K562 (cell line): ENCODE data around the gene JPT2. TPM values are rescaled to one million over a fixed set of nuclear protein-coding genes. Genes with fewer than 3 reads are reported as not detected.

Experiments used
- CEBPG ChIP-seq, 3 experiments: fragments of 200-800 bp in 1 of 3; sonication (Bioruptor generic) in 1 of 3; sonication (generic) in 1 of 3; formaldehyde crosslinking in 1 of 3; IDR thresholded peaks in 2 of 3; conservative IDR thresholded peaks in 1 of 3; 2 replicates each; pipeline versions ENCODE4 v1.6.1 to v1.8.0; 2016 to 2022; ENCODE audit warnings: missing compliant biosample characterization in 2 of 3, missing genetic modification characterization in 2 of 3, mild to moderate bottlenecking in 1 of 3, missing genetic modification reagents in 1 of 3
- FOXA1 ChIP-seq: fragments of 450-650 bp; IDR thresholded peaks from 2 replicates; pipeline ENCODE4 v1.6.1; 2016; ENCODE audit warnings: mild to moderate bottlenecking, borderline replicate concordance
- KLF16 ChIP-seq: IDR thresholded peaks from 2 replicates; pipeline ENCODE4 v1.6.1; 2016; ENCODE audit warnings: antibody characterized with exemption
- PCBP2 ChIP-seq: fragments of 200-400 bp; formaldehyde crosslinking; IDR thresholded peaks from 2 replicates; pipeline ENCODE4 v1.6.1; 2018; ENCODE audit warnings: low read length, low read depth, mild to moderate bottlenecking, moderate library complexity; ENCODE audit not compliant: poor library complexity, severe bottlenecking
- PML ChIP-seq: IDR thresholded peaks from 2 replicates; pipeline ENCODE4 v1.6.1; 2012; ENCODE audit warnings: low read length, inconsistent platforms
- RAD21 ChIP-seq, 2 experiments: fragments of 250-450 bp in 1 of 2; fragments of 450-650 bp in 1 of 2; sonication (Bioruptor Pico) in 1 of 2; formaldehyde crosslinking in 1 of 2; IDR thresholded peaks in 1 of 2; conservative IDR thresholded peaks in 1 of 2; 2 replicates each; pipeline versions ENCODE4 v1.4.0 to v1.8.0; 2020 to 2022; ENCODE audit warnings: mild to moderate bottlenecking in 2 of 2, moderate library complexity in 1 of 2
- ZFP36 ChIP-seq: fragments of 150-350 bp; IDR thresholded peaks from 2 replicates; pipeline ENCODE4 v1.6.1; 2018; ENCODE audit warnings: low read length, low read depth; ENCODE audit not compliant: partially characterized antibody
- polyA plus RNA-seq, 8 experiments: library from polyadenylated mRNA; depleted of rRNA in 4 of 8; stranded (reverse) in 5 of 8; unstranded in 3 of 8; fragments of >200 nt; fragmentation: Nextera tagmentation in 2 of 8; fragmentation: Illumina TruSeq in 1 of 8; extraction: Ambion mirVana in 2 of 8; extraction: Trizol in 1 of 8; gene quantifications; 2 replicates each; pipeline versions ENCODE4 v1.2.1 to v1.2.3, GENCODE V29; 2011 to 2014; ENCODE audit warnings: inconsistent platforms in 1 of 8, missing spikeins in 1 of 8
- total RNA-seq, 7 experiments: library from RNA; depleted of rRNA in 6 of 7; stranded (reverse); fragments of >200 nt in 6 of 7; fragmentation: Illumina TruSeq in 2 of 7; extraction: Trizol in 2 of 7; gene quantifications; 2 replicates each; pipeline versions ENCODE4 v1.2.1 to v1.2.3, GENCODE V29; 2011 to 2021; ENCODE audit warnings: low replicate concordance in 1 of 7
- TF ChIP-seq, protein P1 (sequence below), 2 experiments: fragments of 450-650 bp; formaldehyde crosslinking in 1 of 2; IDR thresholded peaks; 2 replicates each; pipeline versions ENCODE4 v1.4.0 to v1.6.1; 2014 to 2020; ENCODE audit warnings: mild to moderate bottlenecking in 2 of 2, borderline replicate concordance in 1 of 2, low read depth in 1 of 2
- TF ChIP-seq, protein P2 (sequence below), 2 experiments: fragments of 250-450 bp in 1 of 2; fragments of 450-650 bp in 1 of 2; sonication (Bioruptor Pico) in 1 of 2; IDR thresholded peaks; 2 replicates each; pipeline versions ENCODE4 v1.6.1 to v1.8.0; 2016 to 2021; ENCODE audit warnings: mild to moderate bottlenecking in 2 of 2, moderate library complexity in 2 of 2, missing compliant biosample characterization in 1 of 2, missing genetic modification characterization in 1 of 2

Gene JPT2
- total and polyA plus RNA-seq, 9 of the 15 experiments (the other 6 are each of a cell fraction or from before 2014, with no cell fraction given), result 25.5 to 133 (median 106) TPM

DNA sequence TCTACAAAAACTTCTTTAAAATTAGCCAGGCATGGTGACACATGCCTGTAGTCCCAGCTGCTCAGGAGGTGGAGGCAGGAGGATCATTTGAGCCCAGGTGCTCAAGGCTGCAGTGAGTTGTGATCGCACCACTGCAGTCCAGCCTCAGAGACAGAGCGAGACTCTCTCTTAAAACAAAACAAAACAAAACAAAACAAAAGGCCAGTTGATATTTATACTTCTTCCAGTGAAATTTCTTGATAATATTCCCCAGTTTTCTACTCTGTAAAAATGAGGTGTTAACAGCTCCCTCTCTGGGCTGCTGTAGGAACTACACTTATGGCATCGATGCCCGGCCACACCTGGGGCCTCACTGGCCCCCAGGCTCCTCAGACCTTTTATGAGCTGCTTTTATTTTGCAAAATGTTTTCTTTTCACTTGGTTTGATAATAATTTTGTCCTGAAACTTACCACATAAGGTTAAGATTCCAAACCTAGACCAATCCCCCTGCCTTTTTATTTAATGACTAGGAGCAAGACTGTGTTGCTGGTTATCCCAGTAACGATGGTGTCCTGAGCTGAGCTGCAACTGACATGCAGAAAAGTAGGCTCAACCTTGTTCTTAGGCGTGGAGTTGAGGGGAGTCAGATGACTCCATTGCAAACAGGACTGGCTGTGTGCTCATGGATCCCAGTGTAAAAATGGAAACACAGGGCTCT lies 45.5 kb downstream of the JPT2 start (continued):
- TF ChIP-seq, protein P1, sequence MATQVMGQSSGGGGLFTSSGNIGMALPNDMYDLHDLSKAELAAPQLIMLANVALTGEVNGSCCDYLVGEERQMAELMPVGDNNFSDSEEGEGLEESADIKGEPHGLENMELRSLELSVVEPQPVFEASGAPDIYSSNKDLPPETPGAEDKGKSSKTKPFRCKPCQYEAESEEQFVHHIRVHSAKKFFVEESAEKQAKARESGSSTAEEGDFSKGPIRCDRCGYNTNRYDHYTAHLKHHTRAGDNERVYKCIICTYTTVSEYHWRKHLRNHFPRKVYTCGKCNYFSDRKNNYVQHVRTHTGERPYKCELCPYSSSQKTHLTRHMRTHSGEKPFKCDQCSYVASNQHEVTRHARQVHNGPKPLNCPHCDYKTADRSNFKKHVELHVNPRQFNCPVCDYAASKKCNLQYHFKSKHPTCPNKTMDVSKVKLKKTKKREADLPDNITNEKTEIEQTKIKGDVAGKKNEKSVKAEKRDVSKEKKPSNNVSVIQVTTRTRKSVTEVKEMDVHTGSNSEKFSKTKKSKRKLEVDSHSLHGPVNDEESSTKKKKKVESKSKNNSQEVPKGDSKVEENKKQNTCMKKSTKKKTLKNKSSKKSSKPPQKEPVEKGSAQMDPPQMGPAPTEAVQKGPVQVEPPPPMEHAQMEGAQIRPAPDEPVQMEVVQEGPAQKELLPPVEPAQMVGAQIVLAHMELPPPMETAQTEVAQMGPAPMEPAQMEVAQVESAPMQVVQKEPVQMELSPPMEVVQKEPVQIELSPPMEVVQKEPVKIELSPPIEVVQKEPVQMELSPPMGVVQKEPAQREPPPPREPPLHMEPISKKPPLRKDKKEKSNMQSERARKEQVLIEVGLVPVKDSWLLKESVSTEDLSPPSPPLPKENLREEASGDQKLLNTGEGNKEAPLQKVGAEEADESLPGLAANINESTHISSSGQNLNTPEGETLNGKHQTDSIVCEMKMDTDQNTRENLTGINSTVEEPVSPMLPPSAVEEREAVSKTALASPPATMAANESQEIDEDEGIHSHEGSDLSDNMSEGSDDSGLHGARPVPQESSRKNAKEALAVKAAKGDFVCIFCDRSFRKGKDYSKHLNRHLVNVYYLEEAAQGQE (IDR thresholded peaks at IDR 0.05; ENCODE audit: borderline replicate concordance), result peak; percentile 19; the same call in 1 of the 2 replicates
- TF ChIP-seq, protein P1 (CRISPR knock-in tag; IDR thresholded peaks at IDR 0.05; ENCODE audit: low read depth), result no peak
- TF ChIP-seq RAD21 (CRISPR knock-in tag; conservative IDR thresholded peaks at IDR 0.05 in 1 of 2, IDR thresholded peaks at IDR 0.05 in 1 of 2) (peak; percentile 23 to 56; a peak in 3 of 4 replicates), PCBP2 (no peak), ZFP36 (no peak), CEBPG (CRISPR knock-in tag; IDR thresholded peaks at IDR 0.05) (no peak), CEBPG (tag; conservative IDR thresholded peaks at IDR 0.05 in 1 of 2, IDR thresholded peaks at IDR 0.05 in 1 of 2) (no peak), KLF16 (0 out of 2 replicates have a peak, but pooled peaks have one; percentile 35), FOXA1 (no peak), PML (no peak)
- TF ChIP-seq, protein P2, sequence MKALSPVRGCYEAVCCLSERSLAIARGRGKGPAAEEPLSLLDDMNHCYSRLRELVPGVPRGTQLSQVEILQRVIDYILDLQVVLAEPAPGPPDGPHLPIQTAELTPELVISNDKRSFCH (CRISPR knock-in tag; IDR thresholded peaks at IDR 0.05), result no peak
- TF ChIP-seq, protein P2 (tag; IDR thresholded peaks at IDR 0.05), result no peak
